HG02759 (cell line): ENCODE measurements around the gene ENPP1.
A peak's percentile ranks its signal among the peaks of the same experiment; 100 is the strongest.

Source experiments
- ATAC-seq: cut with Tn5 transposase; IDR thresholded peaks from one replicate; pipeline ENCODE4 v1.9.1; 2021; ENCODE audit warnings: mild to moderate bottlenecking, moderate library complexity; ENCODE audit not compliant: unreplicated experiment

ENPP1 gene

GRCh38 chr6:131784561-131784960 lies 23.3 kb upstream of the ENPP1 start:
- no peak for ATAC-seq

- no peak for ATAC-seq
These were observed 20.7 kb upstream of the ENPP1 start for GRCh38 chr6:131787079-131787478.

GRCh38 chr6:131787766-131788712 lies 19.8 kb upstream of the ENPP1 start:
- no peak for ATAC-seq

GRCh38 chr6:131789219-131789618 lies 18.6 kb upstream of the ENPP1 start:
- ATAC-seq: no peak

GRCh38 chr6:131791476-131791875 lies 16.3 kb upstream of the ENPP1 start:
- no peak for ATAC-seq

GRCh38 chr6:131792091-131792496 lies 15.7 kb upstream of the ENPP1 start:
- ATAC-seq: no peak

GRCh38 chr6:131795366-131795765 lies 12.5 kb upstream of the ENPP1 start:
- ATAC-seq: no peak

- no peak for ATAC-seq
These were observed 5.5 kb upstream of the ENPP1 start for GRCh38 chr6:131802347-131802746.

- no peak for ATAC-seq
These were observed 4.6 kb upstream of the ENPP1 start for GRCh38 chr6:131803007-131803769.

- ATAC-seq: no peak
These were observed 3.7 kb upstream of the ENPP1 start for GRCh38 chr6:131804131-131804530.

- ATAC-seq: no peak
These were observed 538 bp upstream of the ENPP1 start for GRCh38 chr6:131807321-131807643.

GRCh38 chr6:131808460-131809269 lies 845 bp downstream of the ENPP1 start:
- no peak for ATAC-seq

GRCh38 chr6:131811500-131811899 lies 3.7 kb downstream of the ENPP1 start:
- ATAC-seq: no peak

GRCh38 chr6:131813991-131814390 lies 6.2 kb downstream of the ENPP1 start:
- no peak for ATAC-seq

- ATAC-seq: no peak
These were observed 9.0 kb downstream of the ENPP1 start for GRCh38 chr6:131816869-131817268.

- peak; percentile 67 for ATAC-seq
These were observed 11.8 kb downstream of the ENPP1 start for GRCh38 chr6:131819572-131820124.

- no peak for ATAC-seq
These were observed 13.4 kb downstream of the ENPP1 start for GRCh38 chr6:131821010-131821807.

GRCh38 chr6:131822119-131822518 lies 14.3 kb downstream of the ENPP1 start:
- ATAC-seq: no peak

- ATAC-seq: no peak
These were observed 15.6 kb downstream of the ENPP1 start for GRCh38 chr6:131823276-131823902.

GRCh38 chr6:131825946-131826345 lies 18.1 kb downstream of the ENPP1 start:
- ATAC-seq: no peak
